ENCODE measurements around the gene LGSN.
"Not testable (repeated sequence)": the region's sequence is repeated elsewhere in the genome, so short reads cannot be mapped to it uniquely, and the experiment has no call there.

The LGSN gene

GRCh38 chr6:63299667-63300066 is 20.1 kb downstream of the LGSN start:
- Histone ChIP-seq H3K9ac (ENCODE audit: low read length) (no peak overlapping the region), H3K9me3 (ENCODE audit: control insufficient read depth, low read length) (no peaks in the 10 kb centered on the region), H3K4me1 (ENCODE audit: control insufficient read depth, insufficient read depth, low read length) (peaks cover under 1% of the 10 kb centered on the region)

DNA sequence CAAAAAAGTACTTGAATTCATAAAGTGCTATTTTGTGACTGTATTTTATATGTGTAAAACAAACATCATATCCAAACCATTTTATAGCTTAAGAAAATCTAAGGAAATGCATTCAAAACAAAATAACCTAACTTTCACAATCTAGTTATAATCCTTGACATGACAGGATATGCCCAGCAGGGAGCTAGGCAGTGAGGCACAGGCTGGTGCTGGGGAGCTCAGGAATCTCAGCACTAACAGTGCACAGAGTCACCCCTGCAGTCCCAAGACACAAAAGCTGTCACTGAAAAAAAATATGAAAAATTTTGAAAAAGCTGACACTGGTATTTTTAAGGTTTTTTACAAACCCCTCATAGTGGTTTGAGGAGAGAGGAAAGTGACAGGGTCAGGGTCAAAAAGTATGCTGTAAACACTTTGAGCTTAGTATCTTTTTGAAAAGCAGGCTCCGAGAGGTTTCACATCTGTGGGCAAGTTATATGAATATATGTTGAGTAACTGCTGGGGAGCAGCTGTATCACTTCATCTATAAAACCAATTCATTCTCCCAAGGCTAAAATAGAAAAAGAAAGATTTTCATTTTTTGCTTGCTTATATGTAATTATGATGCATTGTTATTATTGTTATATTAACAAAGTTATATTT is 24.1 kb downstream of the LGSN start:
- no peak overlapping the region for H3K4me3 ChIP-seq (ENCODE audit: low read length)
- no peaks in the 10 kb centered on the region for H3K36me3 ChIP-seq (ENCODE audit: control insufficient read depth, insufficient read depth, low read length)
- no peaks in the 10 kb centered on the region for H3K27me3 ChIP-seq (ENCODE audit: control insufficient read depth, insufficient read depth, low read length)

More at GRCh38 chr6:63299667-63300066, 20.1 kb downstream of the LGSN start:
- H3K36me3 ChIP-seq (ENCODE audit: control insufficient read depth, insufficient read depth, low read length) = no peaks in the 10 kb centered on the region
- H3K4me3 ChIP-seq (ENCODE audit: low read length) = no peak overlapping the region
- no peaks in the 10 kb centered on the region for H3K27me3 ChIP-seq (ENCODE audit: control insufficient read depth, insufficient read depth, low read length)

DNA sequence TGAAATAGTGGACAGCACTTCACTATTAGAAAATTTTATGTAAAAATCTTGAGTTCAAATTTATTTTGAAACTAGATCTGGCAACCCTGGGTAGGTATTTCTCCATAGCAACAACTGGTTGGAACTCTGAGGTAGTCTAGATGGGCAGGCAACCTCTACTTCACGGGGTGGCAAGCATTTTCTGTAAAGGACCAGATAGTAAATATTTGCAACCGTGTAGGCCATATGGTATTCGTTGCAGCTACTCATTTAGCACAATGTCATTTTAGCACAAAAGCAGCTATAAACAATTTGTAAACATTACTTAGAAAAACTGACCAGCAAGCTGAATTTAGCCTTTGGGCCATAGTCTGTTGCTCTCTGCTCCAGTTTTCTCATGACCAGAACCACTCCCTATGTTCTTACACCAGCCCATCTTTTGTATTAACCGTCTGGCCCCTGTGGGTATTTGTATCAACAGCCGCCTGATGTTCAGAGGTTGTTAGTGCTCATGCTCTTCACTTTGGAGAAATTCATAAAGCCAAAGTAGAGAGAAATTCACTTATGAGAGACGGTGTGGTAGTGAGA is 29.2 kb downstream of the LGSN start:
- no peak overlapping the region for H3K4me3 ChIP-seq (ENCODE audit: low read length)
- H3K27me3 ChIP-seq (ENCODE audit: control insufficient read depth, insufficient read depth, low read length) = no peaks in the 10 kb centered on the region
- H3K4me1 ChIP-seq (ENCODE audit: control insufficient read depth, insufficient read depth, low read length) = peaks cover 9% of the 10 kb centered on the region
- no peaks in the 10 kb centered on the region for H3K36me3 ChIP-seq (ENCODE audit: control insufficient read depth, insufficient read depth, low read length)
- H3K9ac ChIP-seq (ENCODE audit: low read length) = no peak overlapping the region
- H3K9me3 ChIP-seq (ENCODE audit: control insufficient read depth, low read length) = no peaks in the 10 kb centered on the region

More for the DNA sequence above, 24.1 kb downstream of the LGSN start:
- no peak overlapping the region for H3K9ac ChIP-seq (ENCODE audit: low read length)
- no peaks in the 10 kb centered on the region for H3K9me3 ChIP-seq (ENCODE audit: control insufficient read depth, low read length)
- peaks cover 9% of the 10 kb centered on the region for H3K4me1 ChIP-seq (ENCODE audit: control insufficient read depth, insufficient read depth, low read length)

DNA sequence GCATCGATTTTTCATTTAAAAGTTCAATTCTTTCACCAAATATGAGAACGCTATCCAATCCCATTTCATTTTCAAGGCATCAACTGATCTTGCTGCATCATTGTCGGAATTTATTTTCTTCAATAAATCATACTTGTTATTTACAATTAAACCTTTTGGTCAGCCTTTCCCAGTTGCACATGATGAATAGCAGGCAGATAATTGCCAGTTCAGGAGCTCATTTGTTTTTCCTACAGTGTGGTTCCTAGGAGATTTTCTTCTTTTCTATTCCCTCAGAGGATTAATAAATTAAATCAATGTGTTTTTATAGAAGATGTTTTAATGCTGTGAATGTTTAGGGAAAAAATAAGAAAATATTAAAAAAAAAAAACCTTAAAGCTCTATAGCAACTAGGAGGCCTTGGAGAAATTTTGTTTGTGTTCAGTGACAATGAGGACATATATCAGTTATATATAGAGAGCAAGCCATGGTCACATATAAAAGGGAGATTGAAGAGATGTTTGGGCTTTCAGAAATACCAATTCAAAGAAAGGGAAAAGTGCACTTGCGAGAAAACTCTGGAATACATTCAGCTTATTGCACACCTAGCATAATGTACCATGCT is 30.4 kb downstream of the LGSN start:
- no peak overlapping the region for H3K4me3 ChIP-seq (ENCODE audit: low read length)
- H3K9me3 ChIP-seq (ENCODE audit: control insufficient read depth, low read length) = no peaks in the 10 kb centered on the region
- peaks cover 9% of the 10 kb centered on the region for H3K4me1 ChIP-seq (ENCODE audit: control insufficient read depth, insufficient read depth, low read length)
- H3K36me3 ChIP-seq (ENCODE audit: control insufficient read depth, insufficient read depth, low read length) = no peaks in the 10 kb centered on the region
- H3K27me3 ChIP-seq (ENCODE audit: control insufficient read depth, insufficient read depth, low read length) = no peaks in the 10 kb centered on the region
- H3K9ac ChIP-seq (ENCODE audit: low read length) = no peak overlapping the region

DNA sequence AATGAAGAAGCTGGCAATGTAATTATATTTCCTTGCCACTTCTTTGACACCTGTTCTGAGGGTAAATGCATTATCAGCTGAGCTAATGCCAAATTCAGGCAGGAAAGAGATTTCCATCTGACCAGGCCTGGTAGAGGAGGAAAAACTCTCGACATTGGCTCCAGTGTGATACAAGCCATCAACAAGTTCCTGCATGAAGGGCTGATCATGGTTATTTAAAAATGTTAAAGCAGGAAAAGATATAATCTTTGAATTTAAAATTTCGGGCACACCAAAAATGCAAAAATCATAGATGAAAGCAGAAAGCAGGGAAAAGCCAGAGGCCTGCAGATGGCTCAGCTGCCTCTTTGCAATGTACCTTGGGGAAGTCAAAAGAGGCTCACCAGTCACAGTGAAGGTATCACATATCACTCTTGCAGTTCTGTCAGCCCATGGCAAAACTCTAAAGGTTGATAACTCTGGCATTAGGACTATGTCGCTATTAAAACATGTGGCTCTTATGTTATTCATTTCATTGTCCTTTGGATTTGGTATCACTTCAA is 39.1 kb downstream of the LGSN start:
- Histone ChIP-seq H3K9ac (ENCODE audit: low read length) (no peak overlapping the region), H3K27me3 (ENCODE audit: control insufficient read depth, insufficient read depth, low read length) (no peaks in the 10 kb centered on the region), H3K4me1 (ENCODE audit: control insufficient read depth, insufficient read depth, low read length) (peaks cover 15% of the 10 kb centered on the region), H3K9me3 (ENCODE audit: control insufficient read depth, low read length) (no peaks in the 10 kb centered on the region), H3K36me3 (ENCODE audit: control insufficient read depth, insufficient read depth, low read length) (no peaks in the 10 kb centered on the region), H3K4me3 (ENCODE audit: low read length) (no peak overlapping the region)

- H3K36me3 ChIP-seq (ENCODE audit: control insufficient read depth, insufficient read depth, low read length) = no peaks in the 10 kb centered on the region
- peaks cover 15% of the 10 kb centered on the region for H3K4me1 ChIP-seq (ENCODE audit: control insufficient read depth, insufficient read depth, low read length)
- no peaks in the 10 kb centered on the region for H3K9me3 ChIP-seq (ENCODE audit: control insufficient read depth, low read length)
- no peaks in the 10 kb centered on the region for H3K27me3 ChIP-seq (ENCODE audit: control insufficient read depth, insufficient read depth, low read length)
- H3K9ac ChIP-seq (ENCODE audit: low read length) = no peak overlapping the region
- H3K4me3 ChIP-seq (ENCODE audit: low read length) = no peak overlapping the region
Measured at GRCh38 chr6:63278916-63279315, 40.9 kb downstream of the LGSN start.

- Histone ChIP-seq H3K27me3 (ENCODE audit: control insufficient read depth, insufficient read depth, low read length) (no peaks in the 10 kb centered on the region), H3K4me3 (ENCODE audit: low read length) (no peak overlapping the region), H3K9me3 (ENCODE audit: control insufficient read depth, low read length) (no peaks in the 10 kb centered on the region), H3K9ac (ENCODE audit: low read length) (no peak overlapping the region), H3K4me1 (ENCODE audit: control insufficient read depth, insufficient read depth, low read length) (peaks cover 15% of the 10 kb centered on the region), H3K36me3 (ENCODE audit: control insufficient read depth, insufficient read depth, low read length) (no peaks in the 10 kb centered on the region)
Measured at GRCh38 chr6:63275953-63276352, 43.8 kb downstream of the LGSN start.

GRCh38 chr6:63274795-63275430 is 44.9 kb downstream of the LGSN start:
- H3K9ac ChIP-seq (ENCODE audit: low read length); H3K36me3 ChIP-seq (ENCODE audit: control insufficient read depth, insufficient read depth, low read length); H3K27me3 ChIP-seq (ENCODE audit: control insufficient read depth, insufficient read depth, low read length); H3K9me3 ChIP-seq (ENCODE audit: control insufficient read depth, low read length); H3K4me3 ChIP-seq (ENCODE audit: low read length): not testable (repeated sequence)
- peaks cover 15% of the 10 kb centered on the region for H3K4me1 ChIP-seq (ENCODE audit: control insufficient read depth, insufficient read depth, low read length)

DNA sequence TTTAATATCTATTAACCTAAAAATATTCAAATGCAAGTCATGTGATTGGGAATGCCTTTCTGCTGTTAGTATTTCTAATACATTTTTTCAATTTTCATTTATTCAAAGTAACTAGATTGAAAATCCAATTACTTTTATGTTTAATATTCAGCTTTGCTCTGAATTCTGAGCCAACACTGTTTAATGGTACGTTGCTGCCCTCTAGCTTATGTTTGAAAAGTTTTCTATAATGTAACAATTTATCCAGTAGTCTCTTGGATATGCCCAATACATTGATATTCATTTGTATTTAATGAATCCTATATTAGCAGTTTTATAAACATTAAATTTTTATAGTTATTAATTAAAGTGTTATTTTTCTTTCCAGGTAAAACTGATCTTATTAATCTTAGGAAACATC is 47.4 kb downstream of the LGSN start:
- Histone ChIP-seq H3K4me1 (ENCODE audit: control insufficient read depth, insufficient read depth, low read length) (peaks cover 4% of the 10 kb centered on the region), H3K9me3 (ENCODE audit: control insufficient read depth, low read length) (no peaks in the 10 kb centered on the region), H3K36me3 (ENCODE audit: control insufficient read depth, insufficient read depth, low read length) (no peaks in the 10 kb centered on the region), H3K4me3 (ENCODE audit: low read length) (no peak overlapping the region), H3K27me3 (ENCODE audit: control insufficient read depth, insufficient read depth, low read length) (no peaks in the 10 kb centered on the region), H3K9ac (ENCODE audit: low read length) (no peak overlapping the region)

- Histone ChIP-seq H3K9me3 (ENCODE audit: control insufficient read depth, low read length) (no peaks in the 10 kb centered on the region), H3K4me3 (ENCODE audit: low read length) (no peak overlapping the region), H3K4me1 (ENCODE audit: control insufficient read depth, insufficient read depth, low read length) (no peaks in the 10 kb centered on the region), H3K27me3 (ENCODE audit: control insufficient read depth, insufficient read depth, low read length) (no peaks in the 10 kb centered on the region), H3K9ac (ENCODE audit: low read length) (no peak overlapping the region), H3K36me3 (ENCODE audit: control insufficient read depth, insufficient read depth, low read length) (no peaks in the 10 kb centered on the region)
Measured at GRCh38 chr6:63269470-63269869, 50.3 kb downstream of the LGSN start.

GRCh38 chr6:63268574-63268973 is 51.2 kb downstream of the LGSN start:
- H3K9ac ChIP-seq (ENCODE audit: low read length) = no peak overlapping the region
- no peaks in the 10 kb centered on the region for H3K27me3 ChIP-seq (ENCODE audit: control insufficient read depth, insufficient read depth, low read length)
- H3K4me1 ChIP-seq (ENCODE audit: control insufficient read depth, insufficient read depth, low read length) = peaks cover 3% of the 10 kb centered on the region
- no peak overlapping the region for H3K4me3 ChIP-seq (ENCODE audit: low read length)
- H3K9me3 ChIP-seq (ENCODE audit: control insufficient read depth, low read length) = no peaks in the 10 kb centered on the region
- H3K36me3 ChIP-seq (ENCODE audit: control insufficient read depth, insufficient read depth, low read length) = no peaks in the 10 kb centered on the region

DNA sequence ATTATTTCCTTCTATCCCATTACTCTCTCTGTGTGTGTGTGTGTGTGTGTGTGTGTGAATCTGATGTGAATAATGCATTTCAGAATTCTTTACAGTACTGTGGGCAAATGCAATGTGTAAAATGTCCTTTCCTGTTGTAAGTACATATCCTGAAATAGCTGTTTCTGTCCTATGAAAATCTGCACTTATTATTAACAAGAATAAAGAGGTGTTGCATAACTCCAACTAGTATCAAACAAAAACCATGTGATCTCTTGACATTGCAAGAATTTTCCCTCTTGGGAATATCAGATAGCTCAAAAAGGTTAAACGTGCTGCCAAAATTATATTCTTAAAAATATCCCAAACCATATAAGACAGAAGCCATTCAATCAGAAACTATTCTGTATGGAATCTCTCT is 52.0 kb downstream of the LGSN start:
- H3K9ac ChIP-seq (ENCODE audit: low read length) = no peak overlapping the region
- H3K27me3 ChIP-seq (ENCODE audit: control insufficient read depth, insufficient read depth, low read length) = no peaks in the 10 kb centered on the region
- peaks cover 9% of the 10 kb centered on the region for H3K4me1 ChIP-seq (ENCODE audit: control insufficient read depth, insufficient read depth, low read length)
- H3K36me3 ChIP-seq (ENCODE audit: control insufficient read depth, insufficient read depth, low read length) = no peaks in the 10 kb centered on the region
- no peak overlapping the region for H3K4me3 ChIP-seq (ENCODE audit: low read length)
- H3K9me3 ChIP-seq (ENCODE audit: control insufficient read depth, low read length) = no peaks in the 10 kb centered on the region

All from mucosa of stomach (tissue), 1 donor.